ENCODE data around the gene FOXP2. TPM values are rescaled to one million over a fixed set of nuclear protein-coding genes. Genes with fewer than 3 reads are reported as not detected.
"Not testable (repeated sequence)": the region's sequence is repeated elsewhere in the genome, so short reads cannot be mapped to it uniquely, and the experiment has no call there.

Gene FOXP2
- total RNA-seq, 2 experiments from 2014 or later = not detected

GRCh38 chr7:114487174-114487573 lies 72.6 kb downstream of the FOXP2 start:
- H3K4me1 Mint-ChIP-seq (ENCODE audit: low read depth) = no peaks in the 10 kb centered on the region
- no peaks in the 10 kb centered on the region for H3K27me3 Mint-ChIP-seq
- ChIA-PET CTCF (no interaction called here), POLR2A (no interaction called here)
- TF ChIP-seq CTCF (IDR thresholded peaks at IDR 0.05) = no peak
- no peaks in the 10 kb centered on the region for H3K36me3 ChIP-seq (ENCODE audit: insufficient read depth, low read length)
- no peak overlapping the region for H3K27ac Mint-ChIP-seq
- DNase-seq (no peak), ATAC-seq (ENCODE audit: poor library complexity) (no peak)
- H3K9me3 ChIP-seq (ENCODE audit: control insufficient read depth in 1 of 2, insufficient read depth in 1 of 2, low read length in 2 of 2) = peaks cover 0 to 3% of the 10 kb centered on the region in 2 experiments
- H3K27ac ChIP-seq (ENCODE audit: low read depth in 1 of 2, low read length in 2 of 2) = no peak overlapping the region
- H3K4me1 ChIP-seq (ENCODE audit: insufficient read depth, low read length) = no peaks in the 10 kb centered on the region
- H3K4me3 Mint-ChIP-seq = no peak overlapping the region
- H3K27me3 ChIP-seq (ENCODE audit: control insufficient read depth in 1 of 2, insufficient read depth in 2 of 2, low read length in 2 of 2) = no peaks in the 10 kb centered on the region
- H3K9me3 Mint-ChIP-seq = peaks cover 10% of the 10 kb centered on the region
- intact Hi-C loops (cut with DNase I, micrococcal nuclease) = no loop called here
- no peak overlapping the region for H3K4me3 ChIP-seq (ENCODE audit: low read length)
- no peaks in the 10 kb centered on the region for H3K36me3 Mint-ChIP-seq (ENCODE audit: low read depth)

- POLR2A ChIA-PET = no interaction called here
- H3K4me3 Mint-ChIP-seq = no peak overlapping the region
- H3K4me3 ChIP-seq (ENCODE audit: low read length) = no peak overlapping the region
These were observed 74.1 kb downstream of the FOXP2 start for GRCh38 chr7:114488696-114489095.

GRCh38 chr7:114497491-114497890 lies 82.9 kb downstream of the FOXP2 start:
- intact Hi-C loops (cut with DNase I, micrococcal nuclease) = not testable (repeated sequence)

More at GRCh38 chr7:114488696-114489095, 74.1 kb downstream of the FOXP2 start:
- H3K27me3 Mint-ChIP-seq = no peaks in the 10 kb centered on the region
- intact Hi-C loops (cut with DNase I, micrococcal nuclease) = no loop called here
- TF ChIP-seq CTCF (IDR thresholded peaks at IDR 0.05) = no peak
- DNase-seq (no peak), ATAC-seq (ENCODE audit: poor library complexity) (no peak)
- peaks cover 0 to 3% of the 10 kb centered on the region in 2 experiments for H3K9me3 ChIP-seq (ENCODE audit: control insufficient read depth in 1 of 2, insufficient read depth in 1 of 2, low read length in 2 of 2)
- H3K4me1 ChIP-seq (ENCODE audit: insufficient read depth, low read length) = no peaks in the 10 kb centered on the region
- H3K27ac Mint-ChIP-seq = no peak overlapping the region
- no peaks in the 10 kb centered on the region for H3K4me1 Mint-ChIP-seq (ENCODE audit: low read depth)
- H3K27ac ChIP-seq (ENCODE audit: low read depth in 1 of 2, low read length in 2 of 2) = no peak overlapping the region
- peaks cover 10% of the 10 kb centered on the region for H3K9me3 Mint-ChIP-seq
- H3K27me3 ChIP-seq (ENCODE audit: control insufficient read depth in 1 of 2, insufficient read depth in 2 of 2, low read length in 2 of 2) = no peaks in the 10 kb centered on the region
- no peaks in the 10 kb centered on the region for H3K36me3 ChIP-seq (ENCODE audit: insufficient read depth, low read length)
- CTCF ChIA-PET = no interaction called here
- no peaks in the 10 kb centered on the region for H3K36me3 Mint-ChIP-seq (ENCODE audit: low read depth)

GRCh38 chr7:114502454-114503254 lies 88.0 kb downstream of the FOXP2 start:
- ATAC-seq (ENCODE audit: poor library complexity) (no peak), DNase-seq (no peak)
- H3K27me3 Mint-ChIP-seq = no peaks in the 10 kb centered on the region
- H3K36me3 Mint-ChIP-seq (ENCODE audit: low read depth) = no peaks in the 10 kb centered on the region
- no peak overlapping the region for H3K27ac ChIP-seq (ENCODE audit: low read depth in 1 of 2, low read length in 2 of 2)
- no peak overlapping the region for H3K4me3 Mint-ChIP-seq
- H3K9me3 ChIP-seq (ENCODE audit: control insufficient read depth in 1 of 2, insufficient read depth in 1 of 2, low read length in 2 of 2) = no peaks in the 10 kb centered on the region
- no peaks in the 10 kb centered on the region for H3K9me3 Mint-ChIP-seq
- no peaks in the 10 kb centered on the region for H3K4me1 Mint-ChIP-seq (ENCODE audit: low read depth)
- no peaks in the 10 kb centered on the region for H3K27me3 ChIP-seq (ENCODE audit: control insufficient read depth in 1 of 2, insufficient read depth in 2 of 2, low read length in 2 of 2)
- intact Hi-C loops (cut with DNase I, micrococcal nuclease) = no loop called here
- H3K4me3 ChIP-seq (ENCODE audit: low read length) = no peak overlapping the region
- ChIA-PET CTCF (no interaction called here), POLR2A (no interaction called here)
- no peaks in the 10 kb centered on the region for H3K4me1 ChIP-seq (ENCODE audit: insufficient read depth, low read length)
- no peak overlapping the region for H3K27ac Mint-ChIP-seq
- no peaks in the 10 kb centered on the region for H3K36me3 ChIP-seq (ENCODE audit: insufficient read depth, low read length)
- no peak for TF ChIP-seq CTCF (IDR thresholded peaks at IDR 0.05)

More at GRCh38 chr7:114497491-114497890, 82.9 kb downstream of the FOXP2 start:
- H3K36me3 ChIP-seq (ENCODE audit: insufficient read depth, low read length); H3K9me3 ChIP-seq (ENCODE audit: control insufficient read depth in 1 of 2, insufficient read depth in 1 of 2, low read length in 2 of 2); H3K27ac Mint-ChIP-seq; H3K4me1 Mint-ChIP-seq (ENCODE audit: low read depth); H3K27ac ChIP-seq (ENCODE audit: low read depth in 1 of 2, low read length in 2 of 2); POLR2A ChIA-PET; H3K4me3 Mint-ChIP-seq; H3K9me3 Mint-ChIP-seq; H3K27me3 Mint-ChIP-seq; ATAC-seq (ENCODE audit: poor library complexity); H3K36me3 Mint-ChIP-seq (ENCODE audit: low read depth); H3K27me3 ChIP-seq (ENCODE audit: control insufficient read depth in 1 of 2, insufficient read depth in 2 of 2, low read length in 2 of 2); DNase-seq; H3K4me1 ChIP-seq (ENCODE audit: insufficient read depth, low read length); CTCF ChIA-PET; H3K4me3 ChIP-seq (ENCODE audit: low read length): not testable (repeated sequence)

All from CD4-positive, alpha-beta T cell (primary cell).